ACC112 (cell line): ENCODE data around the gene NDUFS3.
"Not testable (repeated sequence)": the region's sequence is repeated elsewhere in the genome, so short reads cannot be mapped to it uniquely, and the experiment has no call there.

ENCODE experiments used
- H2AFZ ChIP-seq: fragments of 200-600 bp; sonication (generic); one replicate; pipeline ENCODE4 v1.6.0; 2017; ENCODE audit warnings: antibody characterized with exemption, low read length; ENCODE audit not compliant: unreplicated experiment
- H3K27ac ChIP-seq: fragments of 200-600 bp; sonication (generic); 2 replicates; pipeline ENCODE4 v1.5.1; 2014; ENCODE audit warnings: low read depth, mild to moderate bottlenecking, antibody characterized with exemption, low read length, moderate library complexity
- H3K27me3 ChIP-seq: fragments of 200-600 bp; sonication (generic); 2 replicates; pipeline ENCODE4 v1.6.1; 2014; ENCODE audit warnings: mild to moderate bottlenecking, antibody characterized with exemption, low read length, moderate library complexity, mixed read lengths; ENCODE audit not compliant: insufficient read depth
- H3K36me3 ChIP-seq: fragments of 200-600 bp; sonication (generic); 2 replicates; pipeline ENCODE4 v1.6.1; 2016; ENCODE audit warnings: mild to moderate bottlenecking, antibody characterized with exemption, low read length, moderate library complexity, mixed read lengths; ENCODE audit not compliant: insufficient read depth
- H3K4me1 ChIP-seq: fragments of 200-600 bp; sonication (generic); one replicate; pipeline ENCODE4 v1.6.1; 2016; ENCODE audit warnings: low read length, mixed read lengths; ENCODE audit not compliant: insufficient read depth, unreplicated experiment, control insufficient read depth
- H3K4me3 ChIP-seq: fragments of 200-600 bp; sonication (generic); 2 replicates; pipeline ENCODE4 v1.5.1; 2014; ENCODE audit warnings: mild to moderate bottlenecking, low read depth, low read length
- H3K79me2 ChIP-seq: fragments of 200-600 bp; sonication (generic); one replicate; pipeline ENCODE4 v1.6.0; 2016; ENCODE audit warnings: low read length; ENCODE audit not compliant: control insufficient read depth, unreplicated experiment, insufficient read depth

Gene NDUFS3

DNA sequence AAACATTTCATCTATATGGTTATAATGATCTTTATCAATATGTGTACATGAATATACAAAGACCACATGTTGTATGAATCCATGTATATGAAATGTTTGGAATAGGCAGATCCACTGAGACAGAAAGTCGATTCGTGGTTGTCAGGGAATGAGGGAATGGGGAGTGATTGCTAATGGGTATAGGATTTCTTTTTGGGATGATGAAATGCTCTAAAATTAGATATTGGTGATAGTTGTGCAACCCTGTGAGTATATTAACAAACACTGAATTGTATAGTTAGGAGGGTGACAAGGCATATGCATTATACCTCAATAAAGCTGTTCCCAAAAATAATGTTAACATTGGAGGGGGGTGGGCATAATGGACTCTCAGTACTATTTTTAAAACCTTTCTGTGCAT lies 18.4 kb upstream of the NDUFS3 start:
- Histone ChIP-seq H3K27ac (no peak overlapping the region), H3K4me1 (peaks cover 8% of the 10 kb centered on the region), H3K79me2 (peaks cover 10% of the 10 kb centered on the region), H3K27me3 (no peaks in the 10 kb centered on the region), H3K36me3 (no peaks in the 10 kb centered on the region), H3K4me3 (no peak overlapping the region), H2AFZ (no peak overlapping the region)

DNA sequence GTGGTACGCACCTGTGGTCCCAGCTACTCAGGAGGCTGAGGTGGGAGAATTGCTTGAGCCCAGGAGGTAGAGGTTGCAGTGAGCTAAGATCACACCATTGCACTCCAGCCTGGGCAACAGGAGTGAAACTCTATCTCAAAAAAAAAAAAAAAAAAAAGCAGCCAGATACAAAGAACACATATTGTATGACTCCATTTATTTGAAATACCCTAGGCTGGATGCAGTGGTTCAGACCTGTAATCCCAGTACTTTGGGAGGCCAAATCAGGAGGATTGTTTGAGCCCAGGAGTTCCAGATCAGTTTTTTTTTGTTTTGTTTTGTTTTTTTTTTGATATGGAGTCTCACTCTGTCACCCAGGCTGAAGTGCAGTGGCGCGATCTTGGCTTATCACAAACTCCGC lies 16.5 kb upstream of the NDUFS3 start:
- H3K4me1 ChIP-seq = peaks cover 14% of the 10 kb centered on the region
- H3K4me3 ChIP-seq, H3K36me3 ChIP-seq, H3K27me3 ChIP-seq, H3K27ac ChIP-seq, H2AFZ ChIP-seq: not testable (repeated sequence)
- H3K79me2 ChIP-seq = peaks cover 28% of the 10 kb centered on the region

DNA sequence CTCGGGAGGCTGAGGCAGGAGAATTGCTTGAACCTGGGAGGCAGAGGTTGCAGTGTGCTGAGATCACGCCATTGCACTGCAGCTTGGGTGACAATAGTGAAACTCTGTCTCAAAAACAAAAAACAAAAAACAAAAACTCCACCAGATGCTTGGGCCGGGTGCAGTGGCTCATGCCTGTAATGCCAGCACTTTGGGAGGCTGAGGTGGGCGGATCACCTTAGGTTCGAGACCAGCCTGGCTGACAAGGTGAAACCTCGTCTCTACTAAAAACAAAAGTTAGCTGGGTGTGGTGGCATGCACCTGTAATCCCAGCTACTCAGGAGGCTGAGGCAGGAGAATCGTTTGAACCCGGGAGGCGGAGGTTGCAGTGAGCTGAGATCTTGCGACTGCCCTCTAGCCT lies 14.5 kb upstream of the NDUFS3 start:
- not testable (repeated sequence) for H3K27me3 ChIP-seq, H3K36me3 ChIP-seq, H3K27ac ChIP-seq, H2AFZ ChIP-seq
- H3K79me2 ChIP-seq = peaks cover 33% of the 10 kb centered on the region
- peak overlapping the region; percentile 33; the same call in 1 of the 2 replicates for H3K4me3 ChIP-seq
- peaks cover 14% of the 10 kb centered on the region for H3K4me1 ChIP-seq

DNA sequence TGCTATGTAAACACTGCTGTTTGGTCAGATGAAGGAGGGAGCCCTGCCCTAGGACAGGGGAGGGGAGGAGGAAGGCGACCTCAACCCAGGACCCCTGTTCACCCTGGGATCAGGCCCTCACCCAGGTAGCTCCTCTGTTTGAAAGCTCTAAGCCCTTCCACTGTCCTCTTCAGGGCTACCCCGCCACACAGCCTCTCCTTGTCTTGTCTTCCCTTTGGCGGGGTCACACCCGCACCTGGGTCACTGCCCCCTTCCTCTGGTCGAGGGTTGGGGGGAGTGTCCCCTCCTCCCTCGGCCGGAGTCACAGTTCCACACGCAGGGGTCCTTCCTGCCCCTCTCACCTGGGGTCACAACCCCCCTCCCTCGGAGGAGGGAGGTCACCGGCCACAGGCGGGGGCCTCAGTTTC lies 13.9 kb upstream of the NDUFS3 start:
- H3K79me2 ChIP-seq = peaks cover 37% of the 10 kb centered on the region
- H3K36me3 ChIP-seq = 0 out of 2 replicates have a peak, but pooled peaks cover 3% of the 10 kb centered on the region
- no peaks in the 10 kb centered on the region for H3K27me3 ChIP-seq
- H3K4me3 ChIP-seq = peak overlapping the region; percentile 100
- H3K4me1 ChIP-seq = peaks cover 14% of the 10 kb centered on the region
- peak overlapping the region; percentile 88 for H2AFZ ChIP-seq
- peak overlapping the region; percentile 50; the same call in 1 of the 2 replicates for H3K27ac ChIP-seq

DNA sequence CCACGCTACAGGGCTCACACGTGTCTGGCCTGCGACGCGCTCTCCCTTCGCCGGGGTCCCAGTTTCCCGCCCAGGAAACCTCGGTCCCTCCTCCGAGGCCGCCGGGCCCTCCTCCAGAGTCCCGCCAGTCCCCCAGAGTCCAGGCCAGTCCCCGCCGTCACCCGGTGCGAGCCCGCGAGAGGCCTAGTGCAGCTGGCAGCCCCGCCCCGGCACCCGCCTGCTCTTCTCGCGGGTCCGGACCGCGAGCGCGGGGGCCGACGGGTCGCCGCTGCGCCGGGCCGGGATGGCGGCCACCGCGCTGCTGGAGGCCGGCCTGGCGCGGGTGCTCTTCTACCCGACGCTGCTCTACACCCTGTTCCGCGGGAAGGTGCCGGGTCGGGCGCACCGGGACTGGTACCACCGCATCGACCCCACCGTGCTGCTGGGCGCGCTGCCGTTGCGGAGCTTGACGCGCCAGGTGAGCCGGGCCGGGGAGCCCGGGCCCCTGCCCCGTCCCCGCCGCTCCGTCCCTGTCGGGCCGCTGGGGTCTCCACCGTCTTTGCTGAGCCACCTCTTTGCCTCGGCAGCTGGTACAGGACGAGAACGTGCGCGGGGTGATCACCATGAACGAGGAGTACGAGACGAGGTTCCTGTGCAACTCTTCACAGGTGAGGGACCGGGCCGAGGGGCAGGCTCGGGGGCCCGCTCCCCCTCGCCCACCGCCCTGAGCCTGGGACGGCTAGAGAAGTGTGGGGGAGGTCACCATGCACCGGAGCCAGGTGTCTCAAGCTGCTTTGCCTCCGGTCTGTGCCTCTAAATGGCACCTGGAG lies 13.3 kb upstream of the NDUFS3 start, which contains the start of gene PTPMT1:
Gene PTPMT1, plus strand, starts transcription at position 260 of the 809 bp plus-strand sequence. Its CDS starts 24 bp downstream, at position 284.
- peak within 1 kb of the TSS; percentile 99 for H2AFZ ChIP-seq
- H3K4me1 ChIP-seq = peaks cover 9% of the 10 kb centered on the region
- H3K79me2 ChIP-seq = peaks cover 39% of the 10 kb centered on the region
- peak within 1 kb of the TSS; percentile 100 for H3K4me3 ChIP-seq
- peak within 1 kb of the TSS; percentile 50; the same call in 1 of the 2 replicates for H3K27ac ChIP-seq
- 0 out of 2 replicates have a peak, but pooled peaks cover 3% of the 10 kb centered on the region for H3K36me3 ChIP-seq
- H3K27me3 ChIP-seq = no peaks in the 10 kb centered on the region

DNA sequence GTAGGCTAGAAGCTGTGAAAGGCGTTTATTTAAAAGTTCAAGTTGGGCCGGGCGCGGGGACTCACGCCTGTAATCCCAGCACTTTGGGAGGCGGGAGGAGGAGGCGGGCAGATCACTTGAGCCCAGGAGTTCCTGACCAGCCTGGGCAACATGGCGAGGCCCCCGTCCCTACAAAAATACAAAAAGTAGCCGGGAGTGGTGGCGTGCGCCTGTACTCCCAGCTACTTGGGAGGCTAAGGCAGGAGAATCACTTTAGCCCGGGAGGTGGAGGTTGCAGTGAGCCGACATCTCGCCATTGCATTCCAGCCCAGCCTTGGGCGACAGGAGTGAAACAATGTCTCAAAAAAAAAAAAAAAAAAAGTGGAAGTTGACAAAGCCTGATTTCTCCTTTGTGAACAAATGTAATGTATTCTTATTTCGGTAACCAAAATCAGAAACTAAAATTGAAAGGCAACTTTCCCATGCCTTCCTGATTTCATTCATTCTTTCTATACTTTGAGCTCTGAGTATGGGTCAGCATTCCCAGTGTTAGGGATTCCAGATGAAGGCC lies 12.7 kb upstream of the NDUFS3 start:
- H3K27me3 ChIP-seq = no peaks in the 10 kb centered on the region
- no peak overlapping the region for H3K27ac ChIP-seq
- H2AFZ ChIP-seq = peak overlapping the region; percentile 99
- peak overlapping the region; percentile 100 for H3K4me3 ChIP-seq
- peaks cover 11% of the 10 kb centered on the region for H3K4me1 ChIP-seq
- H3K36me3 ChIP-seq = 0 out of 2 replicates have a peak, but pooled peaks cover 3% of the 10 kb centered on the region
- peaks cover 43% of the 10 kb centered on the region for H3K79me2 ChIP-seq

DNA sequence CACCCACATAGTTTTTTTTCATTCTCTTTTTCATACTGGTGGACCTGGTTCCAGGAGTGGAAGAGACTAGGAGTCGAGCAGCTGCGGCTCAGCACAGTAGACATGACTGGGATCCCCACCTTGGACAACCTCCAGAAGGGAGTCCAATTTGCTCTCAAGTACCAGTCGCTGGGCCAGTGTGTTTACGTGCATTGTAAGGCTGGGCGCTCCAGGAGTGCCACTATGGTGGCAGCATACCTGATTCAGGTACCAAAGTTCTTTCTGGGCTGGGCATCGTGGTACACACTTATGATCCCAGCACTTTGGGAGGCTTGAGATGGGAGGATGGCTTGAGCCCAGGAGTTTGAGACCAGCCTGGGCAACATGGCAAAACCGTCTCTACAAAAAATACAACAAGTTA lies 9.2 kb upstream of the NDUFS3 start:
- Histone ChIP-seq H3K4me3 (no peak overlapping the region), H3K27ac (no peak overlapping the region), H3K79me2 (peaks cover 38% of the 10 kb centered on the region), H2AFZ (no peak overlapping the region), H3K27me3 (no peaks in the 10 kb centered on the region), H3K4me1 (peaks cover 34% of the 10 kb centered on the region), H3K36me3 (0 out of 2 replicates have a peak, but pooled peaks cover 9% of the 10 kb centered on the region)

DNA sequence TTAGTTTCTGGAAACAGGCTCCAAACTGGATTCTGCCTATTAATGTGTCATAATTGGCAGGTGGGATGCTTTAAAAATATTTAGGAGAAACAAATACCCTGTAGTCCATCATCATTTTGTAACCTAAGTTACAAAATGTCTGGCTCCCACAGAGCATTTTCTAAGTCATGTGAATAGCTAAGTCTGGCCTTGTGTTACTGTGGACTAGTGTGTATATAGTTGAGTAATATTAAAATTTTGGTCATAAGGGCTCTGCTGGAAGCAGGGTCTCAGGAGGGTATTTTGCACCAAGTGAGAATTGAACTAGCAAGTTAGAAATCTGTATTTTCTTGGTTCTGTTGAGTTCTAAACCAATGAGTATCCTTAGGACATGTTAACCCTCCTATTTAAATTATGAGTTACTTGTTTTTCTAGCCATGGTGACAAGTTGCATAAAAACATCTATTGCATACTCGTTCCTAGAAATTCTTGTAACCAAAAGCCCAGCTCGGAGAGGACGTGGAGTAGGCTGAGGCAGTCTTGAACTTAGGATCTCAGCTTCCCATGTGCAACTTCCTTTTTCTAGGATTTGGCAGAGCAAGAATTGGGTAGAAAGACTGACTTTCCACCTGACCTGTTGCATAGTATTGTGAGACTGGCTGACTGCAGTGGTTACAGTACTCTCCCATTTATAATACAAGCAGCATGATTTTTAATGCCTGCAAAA lies 8.1 kb upstream of the NDUFS3 start:
- Histone ChIP-seq H3K4me3 (no peak overlapping the region), H3K27me3 (no peaks in the 10 kb centered on the region), H3K79me2 (peaks cover 30% of the 10 kb centered on the region), H3K4me1 (peaks cover 34% of the 10 kb centered on the region), H3K36me3 (0 out of 2 replicates have a peak, but pooled peaks cover 9% of the 10 kb centered on the region), H2AFZ (no peak overlapping the region), H3K27ac (peak overlapping the region; percentile 77; the same call in 1 of the 2 replicates)

DNA sequence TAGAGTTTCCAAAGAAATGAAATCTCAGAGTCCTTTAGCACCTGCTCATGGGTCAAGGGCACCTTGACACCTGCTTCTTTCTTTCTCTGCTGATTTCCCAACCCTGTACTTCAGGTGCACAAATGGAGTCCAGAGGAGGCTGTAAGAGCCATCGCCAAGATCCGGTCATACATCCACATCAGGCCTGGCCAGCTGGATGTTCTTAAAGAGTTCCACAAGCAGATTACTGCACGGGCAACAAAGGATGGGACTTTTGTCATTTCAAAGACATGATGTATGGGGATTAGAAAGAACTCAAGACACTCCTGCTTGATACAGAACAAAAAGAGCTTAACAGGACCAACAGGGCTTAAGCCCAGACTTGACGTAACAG lies 7.5 kb upstream of the NDUFS3 start:
- Histone ChIP-seq H2AFZ (no peak overlapping the region), H3K4me1 (peaks cover 34% of the 10 kb centered on the region), H3K79me2 (peaks cover 25% of the 10 kb centered on the region), H3K36me3 (0 out of 2 replicates have a peak, but pooled peaks cover 9% of the 10 kb centered on the region), H3K27ac (peak overlapping the region; percentile 77), H3K27me3 (no peaks in the 10 kb centered on the region), H3K4me3 (no peak overlapping the region; the same call in 1 of the 2 replicates)

DNA sequence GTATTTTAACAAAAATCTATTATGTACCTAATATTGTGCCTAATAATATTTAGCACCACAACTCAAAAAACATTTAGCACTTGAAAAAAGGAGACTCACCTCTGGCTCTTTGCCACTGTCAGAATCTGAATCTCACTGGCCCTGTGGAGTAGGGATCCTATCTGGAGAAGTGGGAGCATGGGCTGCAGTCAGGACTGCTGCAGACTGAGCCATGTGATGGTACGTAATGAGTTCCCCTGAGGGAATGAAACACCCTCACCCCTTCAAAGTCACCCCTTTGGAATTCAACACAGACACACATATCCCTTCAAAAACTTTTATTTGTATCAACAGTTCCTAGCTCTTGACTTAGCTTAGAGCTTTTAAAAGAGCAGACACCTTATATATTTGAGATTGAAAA lies 7.0 kb upstream of the NDUFS3 start:
- Histone ChIP-seq H3K79me2 (peaks cover 21% of the 10 kb centered on the region), H3K27ac (peak overlapping the region; percentile 77)

More for the DNA sequence above, 7.0 kb upstream of the NDUFS3 start:
- Histone ChIP-seq H3K36me3 (0 out of 2 replicates have a peak, but pooled peaks cover 9% of the 10 kb centered on the region), H2AFZ (no peak overlapping the region), H3K27me3 (no peaks in the 10 kb centered on the region), H3K4me1 (peaks cover 30% of the 10 kb centered on the region), H3K4me3 (peak overlapping the region; percentile 19; the same call in 1 of the 2 replicates)
